H1 (cell line): ENCODE measurements around the gene CUX1. TPM values are rescaled to one million over a fixed set of nuclear protein-coding genes. Genes with fewer than 3 reads are reported as not detected.

Source experiments
- CTCF ChIA-PET: fragments of 300-600 bp; sonication (Branson Sonifier 250); formaldehyde crosslinking; loops from one replicate; lab custom pipeline; 2021; ENCODE audit not compliant: partially characterized antibody; lab: Charles Lee
- POLR2A ChIA-PET: fragments of 300-600 bp; sonication (Branson Sonifier 250); formaldehyde crosslinking; loops from one replicate; lab custom pipeline; 2021; ENCODE audit warnings: inconsistent platforms; ENCODE audit not compliant: partially characterized antibody; lab: Charles Lee
- DNase-seq, 2 experiments: peaks; one replicate each; pipeline versions ENCODE4 v3.0.0 to v3.0.0-alpha.2; 2010 to 2022; ENCODE audit warnings: low spot score in 2 of 2, low read depth in 1 of 2, mixed read lengths in 1 of 2
- FAIRE-seq: peaks from 2 replicates; lab custom pipeline; 2011; peaks lifted over from hg19 to GRCh38; lab: Jason Lieb, UNC
- H2AFZ ChIP-seq: 2 replicates; pipeline ENCODE4 v1.8.1; 2012; ENCODE audit warnings: low read length, inconsistent platforms
- H2AK5ac ChIP-seq: 2 replicates; pipeline ENCODE4 v1.6.1; 2013; ENCODE audit warnings: low read depth, low read length
- H2BK120ac ChIP-seq: replicated peaks from 2 replicates; pipeline ENCODE3; 2013; ENCODE audit warnings: low read depth, low read length, inconsistent platforms
- H2BK12ac ChIP-seq: 2 replicates; pipeline ENCODE4 v1.6.1; 2013; ENCODE audit warnings: low read depth, low read length
- H2BK15ac ChIP-seq: 2 replicates; pipeline ENCODE4 v1.6.1; 2013; ENCODE audit warnings: low read length
- H2BK20ac ChIP-seq: 2 replicates; pipeline ENCODE4 v1.6.1; 2013; ENCODE audit warnings: low read length
- H2BK5ac ChIP-seq: 2 replicates; pipeline ENCODE4 v1.6.1; 2013; ENCODE audit warnings: low read depth, low read length
- H3K14ac ChIP-seq: 2 replicates; pipeline ENCODE4 v1.6.1; 2013; ENCODE audit warnings: inconsistent platforms; ENCODE audit not compliant: insufficient read length
- H3K18ac ChIP-seq: 2 replicates; pipeline ENCODE4 v1.6.1; 2013; ENCODE audit warnings: low read length; ENCODE audit errors: extremely low read depth
- H3K23ac ChIP-seq: 2 replicates; pipeline ENCODE4 v1.6.1; 2013; ENCODE audit warnings: inconsistent platforms; ENCODE audit not compliant: insufficient read length
- H3K23me2 ChIP-seq: 2 replicates; pipeline ENCODE4 v1.6.1; 2013; ENCODE audit warnings: low read depth, low read length
- H3K27ac ChIP-seq: 2 replicates; pipeline ENCODE4 v1.6.1; 2011; ENCODE audit warnings: low read depth, low read length, inconsistent platforms
- H3K27me3 ChIP-seq, 4 experiments: replicated peaks in 1 of 4; 1 replicate in 1 of 4; 2 replicates in 3 of 4; pipeline versions ENCODE4 v1.6.1 to v1.8.1; 2011 to 2013; ENCODE audit warnings: low read length in 3 of 4, mild to moderate bottlenecking in 3 of 4, inconsistent platforms in 2 of 4, mixed read lengths in 2 of 4, moderate library complexity in 1 of 4; ENCODE audit not compliant: control insufficient read depth in 3 of 4, insufficient read depth in 3 of 4; ENCODE audit errors: extremely low read depth in 1 of 4
- H3K36me3 ChIP-seq, 4 experiments: 2 replicates each; pipeline versions ENCODE4 v1.6.1 to v1.8.1; 2011 to 2013; ENCODE audit warnings: mild to moderate bottlenecking in 4 of 4, low read length in 3 of 4, moderate library complexity in 2 of 4, control low read depth in 1 of 4, inconsistent platforms in 1 of 4; ENCODE audit not compliant: insufficient read depth in 4 of 4, control insufficient read depth in 2 of 4
- H3K4ac ChIP-seq: replicated peaks from 2 replicates; pipeline ENCODE3; 2013; ENCODE audit warnings: low read length, low read depth, mixed read lengths, inconsistent platforms; ENCODE audit not compliant: insufficient read length
- H3K4me1 ChIP-seq, 4 experiments: replicated peaks in 1 of 4; 1 replicate in 1 of 4; 2 replicates in 3 of 4; pipeline versions ENCODE4 v1.6.1 to v1.8.1; 2011 to 2013; ENCODE audit warnings: low read length in 3 of 4, inconsistent platforms in 2 of 4, mixed read lengths in 1 of 4; ENCODE audit not compliant: insufficient read depth in 4 of 4, control insufficient read depth in 3 of 4
- H3K4me2 ChIP-seq, 2 experiments: 2 replicates each; pipeline versions ENCODE4 v1.6.1 to v1.8.1; 2011 to 2013; ENCODE audit warnings: low read depth in 2 of 2, low read length in 2 of 2, control low read depth in 1 of 2, inconsistent platforms in 1 of 2, mild to moderate bottlenecking in 1 of 2; ENCODE audit not compliant: insufficient read depth in 1 of 2
- H3K4me3 ChIP-seq, 4 experiments: fragments of 200-600, 300-600 bp in 1 of 4; sonication (generic), shearing (Covaris generic), sonication (Bioruptor Twin) in 1 of 4; 2 replicates each; pipeline versions ENCODE4 v1.5.1 to v1.8.1; 2011 to 2016; ENCODE audit warnings: low read length in 4 of 4, low read depth in 3 of 4, control low read depth in 2 of 4, inconsistent platforms in 2 of 4, mild to moderate bottlenecking in 2 of 4, mixed read lengths in 1 of 4, moderate library complexity in 1 of 4; ENCODE audit not compliant: insufficient read depth in 2 of 4; ENCODE audit errors: extremely low read depth in 1 of 4
- H3K56ac ChIP-seq: replicated peaks from 2 replicates; pipeline ENCODE3; 2013; ENCODE audit warnings: low read depth, mild to moderate bottlenecking, mixed read lengths, low read length, inconsistent platforms; ENCODE audit not compliant: insufficient read length
- H3K79me1 ChIP-seq: 2 replicates; pipeline ENCODE4 v1.6.1; 2013; ENCODE audit warnings: low read depth, low read length, control low read depth
- H3K79me2 ChIP-seq, 2 experiments: 2 replicates each; pipeline versions ENCODE4 v1.6.1 to v1.8.1; 2012 to 2013; ENCODE audit warnings: low read length in 2 of 2, mild to moderate bottlenecking in 2 of 2, inconsistent platforms in 1 of 2; ENCODE audit not compliant: insufficient read depth in 2 of 2, control insufficient read depth in 1 of 2
- H3K9ac ChIP-seq, 4 experiments: replicated peaks in 1 of 4; 1 replicate in 1 of 4; 2 replicates in 3 of 4; pipeline versions ENCODE4 v1.6.1 to v1.8.1; 2011 to 2013; ENCODE audit warnings: low read depth in 3 of 4, low read length in 3 of 4, control low read depth in 2 of 4, mild to moderate bottlenecking in 2 of 4, moderate library complexity in 2 of 4, inconsistent platforms in 1 of 4; ENCODE audit errors: extremely low read depth in 1 of 4
- H3K9me3 ChIP-seq, 2 experiments: 2 replicates each; pipeline versions ENCODE4 v1.6.1 to v1.8.1; 2012 to 2013; ENCODE audit warnings: mild to moderate bottlenecking in 2 of 2, moderate library complexity in 2 of 2, control low read depth in 1 of 2, inconsistent platforms in 1 of 2, low read depth in 1 of 2, low read length in 1 of 2, mixed read lengths in 1 of 2; ENCODE audit not compliant: insufficient read depth in 2 of 2
- H4K20me1 ChIP-seq, 2 experiments: replicated peaks in 1 of 2; 2 replicates each; pipeline versions ENCODE3 to v1.8.1; 2011 to 2013; ENCODE audit warnings: inconsistent platforms in 2 of 2, low read length in 2 of 2, mild to moderate bottlenecking in 1 of 2; ENCODE audit not compliant: insufficient read depth in 2 of 2, control insufficient read depth in 1 of 2
- H4K5ac ChIP-seq: 2 replicates; pipeline ENCODE4 v1.6.1; 2013; ENCODE audit warnings: low read length, low read depth, mixed read lengths, inconsistent platforms; ENCODE audit not compliant: insufficient read length
- H4K8ac ChIP-seq: 2 replicates; pipeline ENCODE4 v1.8.0; 2013; ENCODE audit warnings: mild to moderate bottlenecking, moderate library complexity, low read length, inconsistent platforms; ENCODE audit not compliant: insufficient read depth; ENCODE audit errors: extremely low read depth
- H4K91ac ChIP-seq: replicated peaks from 2 replicates; pipeline ENCODE3; 2013; ENCODE audit warnings: low read length, mixed read lengths, inconsistent platforms; ENCODE audit not compliant: insufficient read length
- SIN3A ChIP-seq, 2 experiments: IDR thresholded peaks in 1 of 2; conservative IDR thresholded peaks in 1 of 2; 2 replicates each; pipeline ENCODE4 v1.6.1; 2011 to 2012; ENCODE audit warnings: low read length in 2 of 2, improper control_type of control experiment in 1 of 2, low read depth in 1 of 2, mild to moderate bottlenecking in 1 of 2
- SIRT6 ChIP-seq: IDR thresholded peaks from one replicate; pipeline ENCODE4 v1.7.1; 2012; ENCODE audit warnings: low read length, inconsistent platforms
- SIX5 ChIP-seq: IDR thresholded peaks from 2 replicates; pipeline ENCODE4 v1.6.1; 2011; ENCODE audit warnings: mild to moderate bottlenecking, low read depth, low read length
- SRF ChIP-seq: IDR thresholded peaks from 2 replicates; pipeline ENCODE4 v1.6.1; 2011; ENCODE audit warnings: mild to moderate bottlenecking, low read depth, low read length, moderate library complexity
- WGBS, 2 experiments: shearing (Covaris generic) in 1 of 2; methylation state at CpG; one replicate each; pipeline versions ENCODE4 v1.1.6 to v1.1.7; 2013 to 2015; ENCODE audit warnings: low lambda C conversion rate in 2 of 2, mixed read lengths in 2 of 2, inconsistent platforms in 1 of 2, low coverage in 1 of 2, missing lambda C conversion rate in 1 of 2; ENCODE audit not compliant: insufficient replicate concordance in 2 of 2, insufficient coverage in 1 of 2, insufficient read length in 1 of 2; ENCODE audit errors: extremely low coverage in 1 of 2, missing lambda C conversion rate in 1 of 2; 5-methylcytosine and 5-hydroxymethylcytosine counted together
- polyA plus RNA-seq, 7 experiments: library from polyadenylated mRNA; depleted of rRNA in 3 of 7; stranded (reverse) in 5 of 7; unstranded in 2 of 7; fragments of >200 nt in 5 of 7; fragments of 200-250 nt in 2 of 7; gene quantifications; 1 replicate in 5 of 7; 2 replicates in 1 of 7; 4 replicates in 1 of 7; pipeline versions ENCODE4 v1.2.1 to v1.2.3, GENCODE V29; 2011 to 2013; ENCODE audit warnings: missing spikeins in 2 of 7, mixed read lengths in 2 of 7
- total RNA-seq: library from RNA; stranded (reverse); fragmentation: NEBNext Ultra II Directional; extraction: Animal tissue kit (Norgen Biotek cat#: 25700); gene quantifications from 2 replicates; pipeline ENCODE4 v1.2.1, GENCODE V29; 2021

The CUX1 gene
- total and polyA plus RNA-seq, 2 of the 8 experiments (the other 6 are each of a cell fraction or from before 2014, with no cell fraction given): 21.6 to 65.9 TPM

- Histone ChIP-seq H3K4me1 (peaks cover 18 to 31% (median 26%) of the 10 kb centered on the region in 4 experiments), H2BK20ac (no peak overlapping the region), H3K23me2 (no peaks in the 10 kb centered on the region; the same call in 1 of the 2 replicates), H3K27ac (no peak overlapping the region), H2BK120ac (no peak overlapping the region), H3K23ac (no peak overlapping the region), H3K9me3 (peaks cover 0 to 4% of the 10 kb centered on the region in 2 experiments; a peak in 1 of 4 replicates), H2AFZ (no peak overlapping the region), H4K20me1 (peaks cover 0 to 3% of the 10 kb centered on the region in 2 experiments), H3K36me3 (no peaks in the 10 kb centered on the region), H2BK12ac (no peak overlapping the region), H3K4me2 (no peak overlapping the region), H3K4ac (no peak overlapping the region), H3K56ac (no peak overlapping the region), H2BK15ac (no peak overlapping the region), H4K8ac (no peak overlapping the region), H3K4me3 (no peak overlapping the region), H3K27me3 (no peaks in the 10 kb centered on the region; a peak in 1 of 7 replicates), H3K79me1 (peaks cover 7% of the 10 kb centered on the region), H3K14ac (no peak overlapping the region), H4K5ac (no peak overlapping the region), H2AK5ac (no peak overlapping the region), H4K91ac (no peak overlapping the region), H3K18ac (no peak overlapping the region), H3K9ac (no peak overlapping the region), H3K79me2 (peaks cover 0 to 67% of the 10 kb centered on the region in 2 experiments; a peak in 2 of 4 replicates), H2BK5ac (no peak overlapping the region)
- FAIRE-seq (no peak), DNase-seq (no peak)
- ChIA-PET CTCF (no interaction called here), POLR2A (no interaction called here)
- 85% methylated on average over 4 of the region's 4 CpGs; no CpG with 5 or more reads in 1 of the 2 experiments for WGBS, 2 experiments
- TF ChIP-seq SIRT6 (no peak), SIX5 (no peak), SIN3A (conservative IDR thresholded peaks at IDR 0.05 in 1 of 2, IDR thresholded peaks at IDR 0.05 in 1 of 2; ENCODE audit: low read depth in 1 of 2, low read length in 2 of 2) (no peak), SRF (no peak)
Measured at GRCh38 chr7:101933028-101933427, 115.6 kb downstream of the CUX1 start.
